ENCODE measurements around the gene GOLGA1. TPM values are rescaled to one million over a fixed set of nuclear protein-coding genes. Genes with fewer than 3 reads are reported as not detected.
"Not testable (repeated sequence)": the region's sequence is repeated elsewhere in the genome, so short reads cannot be mapped to it uniquely, and the experiment has no call there.

The GOLGA1 gene
- total RNA-seq, 1 experiment from 2014 or later, result 17.3 TPM

DNA sequence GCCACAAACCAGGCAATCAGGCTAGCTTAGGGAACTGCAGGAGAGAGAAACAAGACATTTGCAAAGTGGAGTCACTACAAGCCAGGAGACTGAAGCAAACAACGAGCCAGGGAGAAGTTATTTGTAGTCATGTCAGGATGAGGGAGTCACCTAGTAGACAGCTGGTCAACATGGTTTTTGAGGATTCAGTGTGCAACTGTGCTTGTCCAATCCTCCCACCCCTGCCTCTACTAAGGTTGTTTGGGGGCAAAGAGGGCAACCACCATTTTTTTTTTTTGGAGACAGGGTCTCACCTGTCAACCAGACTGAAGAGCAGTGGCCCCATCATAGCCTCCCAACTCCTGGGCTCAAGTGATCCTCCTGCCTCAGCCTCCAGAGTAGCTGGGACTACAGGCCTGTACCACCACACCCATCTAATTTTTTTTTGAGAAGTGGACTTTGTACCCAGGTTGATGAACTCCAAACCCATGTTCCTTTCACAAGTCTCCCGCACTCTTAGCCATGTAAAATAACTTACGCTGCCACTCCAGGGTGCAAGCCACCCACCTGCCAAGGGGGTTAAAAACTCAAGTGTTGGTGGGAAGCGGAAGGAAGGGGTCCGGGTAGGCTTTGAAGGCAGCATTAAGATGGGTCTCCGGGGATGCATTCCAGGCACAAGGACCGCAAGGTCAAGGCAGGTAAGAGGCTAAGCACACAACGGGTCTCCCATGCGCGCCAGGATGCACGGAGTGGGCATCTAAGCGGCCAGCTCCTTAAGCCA, 80.1 kb downstream of the GOLGA1 start:
- no peak for DNase-seq (ENCODE audit: low read depth)

DNA sequence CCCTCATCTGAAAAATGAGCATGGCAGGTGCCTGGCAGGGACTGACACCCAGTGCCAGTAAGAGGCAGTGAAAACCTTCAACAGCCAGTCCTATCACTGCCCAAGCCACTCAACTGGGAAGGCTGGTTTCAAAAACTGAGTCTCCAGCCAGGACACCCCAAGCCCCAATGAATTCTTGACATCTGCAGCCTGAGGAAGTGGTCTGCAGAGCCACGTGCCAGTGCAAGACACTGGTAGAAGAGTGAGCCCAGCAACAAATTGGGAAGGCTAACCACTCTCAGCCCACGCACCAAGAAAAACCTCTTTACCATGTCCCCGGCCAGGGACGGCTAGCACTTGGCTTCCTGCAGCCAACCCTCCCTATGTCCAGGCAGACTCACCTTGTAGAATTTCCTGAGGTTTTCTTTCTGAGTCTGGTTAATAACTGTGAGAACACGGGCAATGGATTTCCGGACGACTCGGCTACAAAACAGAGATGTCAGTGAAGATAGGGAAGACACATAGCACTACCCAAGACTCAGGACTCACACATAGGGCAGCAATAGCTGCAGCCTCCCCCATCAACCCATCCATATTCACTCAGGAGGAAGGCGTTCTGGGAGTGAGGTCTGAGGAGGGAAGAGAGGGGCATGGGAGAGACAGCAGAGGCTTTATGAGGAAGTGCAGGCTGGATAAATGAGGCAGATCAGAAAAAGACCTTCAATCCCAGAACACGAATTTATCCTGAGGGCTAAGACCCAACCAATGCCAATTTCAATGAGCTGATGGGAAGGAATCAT, 80.9 kb downstream of the GOLGA1 start:
- no peak for DNase-seq (ENCODE audit: low read depth)

DNA sequence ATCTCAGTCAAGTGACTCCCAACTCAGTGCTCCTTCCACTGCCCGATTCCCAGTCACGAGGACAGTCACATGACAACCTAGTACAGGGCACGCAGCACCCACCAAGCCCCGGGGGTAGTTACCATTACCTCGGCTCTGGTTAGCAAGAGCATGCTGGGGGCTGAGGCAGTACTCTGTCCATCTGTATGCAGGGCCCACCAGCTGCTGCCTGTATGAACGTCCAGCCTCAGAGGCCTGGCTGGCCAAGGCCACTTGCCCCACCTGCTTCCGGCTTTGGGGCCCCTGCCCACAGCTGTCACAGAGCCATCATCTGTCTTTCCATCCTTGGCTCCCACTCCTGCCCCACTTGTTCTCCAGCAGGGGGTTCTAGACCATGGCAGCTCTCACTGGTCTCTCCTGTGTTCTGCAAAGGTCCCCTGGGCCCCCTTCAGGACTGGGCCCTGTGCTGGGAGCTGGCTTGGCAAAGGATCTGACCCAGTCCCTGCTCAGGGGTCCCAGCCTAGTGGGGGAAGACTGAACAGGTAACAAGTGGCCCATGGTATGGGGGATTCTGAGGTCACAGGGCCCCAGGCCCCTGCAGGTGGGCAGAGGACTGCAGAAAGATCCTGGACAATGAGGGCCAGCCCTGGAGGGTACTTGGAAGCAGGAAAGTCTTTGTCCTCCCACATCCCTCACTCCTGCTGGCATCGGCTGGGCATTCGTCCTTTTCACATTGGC, 82.4 kb downstream of the GOLGA1 start:
- DNase-seq (ENCODE audit: low read depth), result no peak

DNA sequence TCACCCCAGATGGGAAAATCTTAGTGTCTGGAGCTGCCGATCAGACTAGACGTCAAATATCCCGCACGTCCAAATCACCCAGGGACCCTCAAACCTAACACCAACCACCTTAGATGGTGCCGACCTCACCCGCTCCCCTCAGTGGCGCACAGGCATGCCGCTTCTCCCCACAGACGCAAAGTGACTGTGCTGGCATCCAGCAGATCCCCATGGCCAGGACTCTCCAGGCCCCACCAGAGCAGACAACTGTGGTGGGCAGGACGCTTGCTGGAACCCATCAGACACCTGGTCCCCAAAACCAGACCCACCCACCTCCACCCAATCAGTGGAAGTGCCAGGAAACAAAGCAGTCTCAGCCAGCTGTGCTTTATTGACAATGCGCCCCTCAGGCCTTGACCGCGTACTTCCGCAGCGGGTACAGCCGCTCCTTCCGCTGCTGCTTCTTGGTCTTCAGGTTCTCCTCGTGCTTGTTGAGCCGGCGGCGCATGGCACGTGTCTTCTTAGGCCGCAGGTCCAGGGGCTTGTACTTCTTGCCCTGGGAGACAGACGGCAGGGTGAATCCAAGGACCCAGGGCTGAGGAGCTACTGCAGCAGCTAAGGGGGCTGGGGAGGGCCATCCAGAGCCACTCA, 83.2 kb downstream of the GOLGA1 start:
- DNase-seq (ENCODE audit: low read depth), result no peak

DNA sequence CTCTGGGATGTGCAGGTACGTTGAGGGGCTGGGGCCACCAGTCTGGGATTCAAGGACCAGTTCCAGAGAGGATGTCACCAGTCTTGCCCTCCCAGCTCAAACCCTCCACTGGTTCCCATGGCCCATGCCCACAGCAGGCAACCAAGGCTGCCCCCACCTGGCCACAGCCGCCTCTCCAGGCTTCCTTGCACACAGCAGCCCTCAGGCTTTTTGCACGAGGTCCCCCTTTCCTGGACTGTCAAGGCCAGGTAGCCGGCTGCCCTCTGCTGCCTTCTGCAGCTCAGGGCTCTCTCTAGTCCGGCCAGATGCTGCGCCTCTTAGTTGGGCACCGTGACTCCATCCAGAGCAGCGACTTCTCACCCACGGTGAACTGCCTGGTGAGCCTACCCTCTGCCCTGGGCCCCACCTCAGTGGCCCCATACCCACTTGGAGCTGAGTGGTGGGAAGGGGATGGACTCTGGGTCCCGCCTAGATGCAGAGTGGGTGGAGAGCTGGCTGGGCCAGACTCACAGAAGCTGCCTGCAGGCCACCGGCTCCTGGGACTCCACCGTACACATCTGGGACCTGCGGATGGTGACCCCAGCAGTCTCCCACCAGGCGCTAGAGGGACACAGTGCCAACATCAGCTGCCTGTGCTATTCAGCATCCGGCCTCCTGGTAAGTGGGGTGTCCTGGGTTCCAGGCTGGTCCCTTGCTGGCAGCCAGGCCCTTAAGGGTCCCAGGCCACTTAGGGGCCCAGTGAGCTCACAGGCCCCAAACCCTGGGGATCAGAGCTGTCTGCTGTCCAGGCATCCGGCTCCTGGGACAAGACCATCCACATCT, 84.7 kb downstream of the GOLGA1 start:
- peak; percentile 65 for DNase-seq (ENCODE audit: low read depth)

DNA sequence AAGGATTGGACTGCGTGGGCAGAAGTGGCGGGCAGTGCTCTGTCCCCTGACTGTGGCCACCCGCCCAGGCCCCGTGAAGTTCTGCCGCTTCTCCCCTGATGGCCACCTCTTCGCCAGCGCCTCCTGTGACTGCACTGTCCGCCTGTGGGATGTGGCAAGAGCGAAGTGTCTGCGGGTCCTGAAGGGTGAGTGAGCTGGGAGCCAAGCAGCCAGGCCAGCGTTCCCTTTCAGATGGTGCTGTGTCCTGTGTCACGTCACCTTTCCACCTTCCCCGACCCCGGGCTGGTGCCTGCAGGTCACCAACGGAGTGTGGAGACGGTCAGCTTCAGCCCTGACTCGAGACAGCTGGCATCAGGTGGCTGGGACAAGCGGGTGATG, 85.3 kb downstream of the GOLGA1 start:
- DNase-seq (ENCODE audit: low read depth), result no peak

DNA sequence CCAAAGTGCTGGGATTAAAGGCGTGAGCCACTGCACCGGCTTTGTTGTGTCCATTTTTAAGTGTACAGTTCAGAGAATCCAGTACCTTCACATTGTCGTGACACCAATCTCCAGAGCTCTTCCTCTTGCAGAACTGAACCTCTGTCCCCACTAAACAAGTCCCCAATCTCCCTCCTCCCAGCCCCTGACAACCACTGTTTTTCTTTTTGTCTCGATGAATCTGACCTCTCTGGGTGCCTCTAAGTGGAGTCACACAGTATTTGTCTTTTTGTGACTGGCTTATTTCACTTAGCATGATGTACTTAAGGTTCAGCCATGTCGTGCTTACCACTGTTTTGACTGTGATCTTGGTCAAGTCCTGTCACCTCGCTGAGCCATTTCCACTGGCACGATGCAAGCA, 86.1 kb downstream of the GOLGA1 start:
- DNase-seq (ENCODE audit: low read depth), result no peak

DNA sequence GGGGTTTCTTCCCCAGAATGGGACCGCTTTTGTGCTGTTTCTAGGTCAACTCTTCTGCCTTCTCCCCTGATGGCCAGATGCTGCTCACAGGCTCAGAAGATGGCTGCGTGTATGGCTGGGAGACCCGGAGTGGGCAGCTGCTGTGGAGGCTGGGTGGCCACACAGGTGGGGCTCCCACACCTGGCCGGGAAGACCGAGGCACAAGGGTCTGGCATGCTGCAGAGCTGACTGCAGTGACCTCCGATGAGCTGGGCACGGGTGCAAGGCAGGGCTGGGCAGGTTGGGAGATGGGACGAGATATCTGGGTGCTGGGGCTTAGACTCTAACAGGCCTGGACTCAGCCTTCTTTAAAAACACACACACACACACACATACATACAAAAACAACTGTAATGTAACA, 86.7 kb downstream of the GOLGA1 start:
- DNase-seq (ENCODE audit: low read depth), result no peak

DNA sequence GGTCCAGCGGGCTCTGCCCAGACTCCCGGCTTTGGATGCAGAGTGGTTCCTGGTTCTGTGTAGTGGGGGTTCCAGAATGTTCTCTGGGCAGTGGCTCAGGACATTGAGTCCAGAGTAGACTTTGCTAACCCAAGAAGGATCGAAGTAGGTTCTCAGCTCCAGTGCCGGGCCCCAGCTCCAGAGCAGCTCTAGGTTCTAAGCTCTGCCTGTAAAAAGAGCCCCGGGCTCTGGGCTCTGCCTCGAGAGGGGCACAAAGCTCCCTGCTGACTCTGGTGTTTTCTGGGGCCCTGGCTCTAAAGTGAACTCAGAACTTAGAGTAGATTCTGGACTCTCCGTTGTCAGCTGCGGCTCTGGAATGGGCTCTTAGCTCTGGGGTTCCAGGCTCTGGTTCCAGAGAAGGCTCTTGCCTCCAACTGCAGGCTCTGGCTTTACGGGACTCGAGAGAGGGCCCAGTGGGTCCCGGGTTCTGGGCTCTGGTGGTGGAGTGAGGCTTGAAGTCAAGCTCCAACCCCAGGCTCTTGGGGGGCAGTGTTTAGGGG, 87.2 kb downstream of the GOLGA1 start:
- peak; percentile 20 for DNase-seq (ENCODE audit: low read depth)

DNA sequence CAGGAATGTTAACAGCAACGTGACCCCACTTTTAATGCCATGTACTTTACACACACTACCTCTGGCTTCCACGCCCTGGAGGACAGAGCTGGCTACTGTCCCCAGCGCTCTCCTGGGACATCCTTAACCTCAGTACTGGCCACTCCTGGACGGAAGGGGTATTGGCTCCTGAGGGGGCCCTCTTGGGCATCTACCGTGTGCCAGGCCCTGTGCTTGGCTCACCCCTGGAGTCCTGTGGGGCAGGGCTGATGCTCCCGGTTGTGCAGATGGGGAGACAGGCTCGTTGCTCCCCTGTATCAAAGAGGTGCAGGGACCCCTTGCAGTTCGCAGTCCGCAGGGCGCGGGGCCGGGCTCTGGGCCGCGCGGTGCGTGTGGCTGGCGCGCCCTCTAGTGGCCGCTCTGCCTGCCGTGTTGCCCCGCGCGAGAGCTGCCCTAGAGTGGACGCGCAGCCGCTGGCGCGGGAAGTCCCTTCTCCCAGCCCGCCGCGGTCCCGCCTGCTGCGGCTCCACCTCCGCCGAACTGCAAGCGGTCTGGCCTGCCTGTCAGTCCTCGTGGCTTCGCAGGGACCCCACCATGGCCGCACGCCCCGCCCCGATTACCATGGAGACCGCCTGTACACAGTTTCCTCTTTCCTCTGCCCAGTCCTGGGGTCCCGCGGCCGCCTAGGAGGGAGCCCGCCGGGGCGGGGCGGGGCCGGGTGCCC, 87.9 kb downstream of the GOLGA1 start, which contains the start of gene WDR38:
TSS of gene WDR38 (plus strand) at position 632 of the 703 bp plus-strand sequence. CDS start 72 bp downstream, outside the sequence.
- peak; percentile 79 for DNase-seq (ENCODE audit: low read depth)

DNA sequence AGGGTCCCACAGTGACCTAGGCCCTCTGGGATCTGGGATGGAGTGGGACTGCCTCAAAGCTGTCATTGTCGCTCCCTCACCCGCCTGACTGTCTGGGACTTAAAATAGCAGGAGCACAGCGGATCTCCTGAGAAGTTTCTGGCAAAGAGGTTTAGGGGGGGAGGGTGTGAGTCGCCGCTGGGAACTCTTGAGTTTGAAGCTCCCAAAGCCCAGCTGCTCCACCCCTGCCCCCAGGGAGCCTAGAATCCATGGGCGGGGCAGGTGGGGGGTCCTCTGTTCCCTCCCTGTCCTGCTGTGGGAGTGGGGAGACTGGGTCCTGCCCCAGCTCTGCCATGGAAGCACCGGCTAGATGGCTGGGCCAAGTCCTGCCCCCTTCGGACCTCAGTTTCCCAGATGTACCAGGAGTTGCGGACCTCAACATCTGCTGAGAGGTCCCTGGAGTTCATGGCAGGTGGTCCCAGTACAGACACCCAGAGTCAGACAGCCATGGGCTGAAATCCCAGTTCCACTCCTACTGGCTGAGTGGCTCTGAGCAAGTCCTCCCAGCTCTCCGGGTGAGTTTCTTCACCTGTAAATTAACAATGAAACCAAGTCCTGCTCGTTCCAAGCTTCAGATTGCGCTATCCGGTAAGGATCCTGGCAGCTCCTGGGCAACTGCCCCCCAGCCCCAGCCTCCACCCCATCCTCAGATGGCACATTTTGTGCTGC, 88.6 kb downstream of the GOLGA1 start:
- DNase-seq (ENCODE audit: low read depth), result no peak

DNA sequence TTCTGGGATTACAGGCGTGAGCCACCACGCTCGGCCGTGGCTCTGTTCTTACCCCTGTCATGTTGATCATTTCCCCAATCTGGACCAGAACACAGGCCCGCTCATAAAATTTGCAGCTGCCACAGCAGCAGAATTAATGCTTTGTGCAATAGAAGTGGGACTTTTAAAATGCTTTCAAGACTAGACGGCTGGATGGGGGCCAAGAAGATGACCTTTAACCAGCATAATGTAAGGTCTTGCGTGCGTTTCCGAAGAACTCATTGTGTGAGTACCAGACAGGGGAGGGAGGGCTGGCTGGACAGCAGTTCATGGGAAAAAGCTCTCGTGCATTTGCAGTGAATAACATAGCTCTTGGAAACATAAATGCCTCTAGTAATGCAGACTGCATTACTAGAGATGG, 91.1 kb downstream of the GOLGA1 start:
- peak; percentile 70 for DNase-seq (ENCODE audit: low read depth)

DNA sequence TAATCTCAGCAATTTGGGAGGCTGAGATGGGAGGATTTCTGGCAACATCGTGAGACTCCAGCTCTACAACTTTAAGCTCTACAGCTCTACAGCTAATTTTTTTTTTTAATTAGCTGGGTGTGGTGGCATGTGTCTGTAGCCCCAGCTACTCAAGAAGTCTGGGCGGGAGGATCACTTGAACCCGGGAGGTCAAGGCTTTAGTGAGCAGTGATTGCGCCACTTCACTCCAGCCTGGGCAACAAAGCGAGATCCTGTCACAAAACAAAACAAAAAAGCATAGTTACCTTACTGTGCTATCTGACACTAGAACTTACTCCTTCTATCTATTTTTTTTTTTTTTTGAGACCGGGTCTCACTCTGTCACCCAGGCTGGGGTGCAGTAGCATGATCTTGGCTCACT, 93.9 kb downstream of the GOLGA1 start:
- no peak for DNase-seq (ENCODE audit: low read depth)

DNA sequence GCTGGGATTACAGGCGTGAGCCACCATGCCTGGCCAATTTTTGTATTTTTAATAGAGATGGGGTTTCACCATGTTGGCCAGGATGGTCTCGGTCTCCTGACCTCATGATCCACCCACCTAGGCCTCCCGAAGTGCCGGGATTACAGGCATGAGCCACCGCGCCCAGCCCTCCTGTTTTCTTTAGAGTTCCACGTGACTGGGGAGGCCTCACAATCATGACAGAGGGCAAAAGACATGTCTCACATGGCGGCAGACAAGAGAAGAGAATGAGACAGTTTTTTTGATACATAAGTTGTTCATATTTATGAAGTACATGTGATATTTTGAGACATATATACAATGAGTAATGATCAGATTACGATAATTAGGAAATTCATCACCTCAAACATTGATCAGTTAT, 94.4 kb downstream of the GOLGA1 start:
- not testable (repeated sequence) for DNase-seq (ENCODE audit: low read depth)

DNA sequence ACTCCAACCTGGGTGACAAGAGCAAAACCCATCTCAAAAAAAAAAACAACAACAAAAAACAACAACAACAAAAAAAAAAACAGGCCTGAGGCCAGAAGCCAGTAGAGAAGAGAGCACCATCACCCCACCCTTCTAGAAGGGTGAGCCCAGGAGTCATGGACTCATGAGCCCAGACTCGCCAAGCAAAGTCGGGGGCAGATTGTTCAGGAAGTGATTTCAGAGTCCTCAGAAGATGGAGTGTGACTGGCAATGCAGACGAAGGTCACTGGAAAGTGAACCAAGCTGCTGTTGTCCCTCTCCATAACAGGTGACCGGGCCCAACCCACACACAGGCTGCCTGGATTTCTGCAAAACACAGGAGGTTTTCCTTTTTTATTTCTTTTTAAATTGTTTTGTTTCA, 96.6 kb downstream of the GOLGA1 start:
- no peak for DNase-seq (ENCODE audit: low read depth)

DNA sequence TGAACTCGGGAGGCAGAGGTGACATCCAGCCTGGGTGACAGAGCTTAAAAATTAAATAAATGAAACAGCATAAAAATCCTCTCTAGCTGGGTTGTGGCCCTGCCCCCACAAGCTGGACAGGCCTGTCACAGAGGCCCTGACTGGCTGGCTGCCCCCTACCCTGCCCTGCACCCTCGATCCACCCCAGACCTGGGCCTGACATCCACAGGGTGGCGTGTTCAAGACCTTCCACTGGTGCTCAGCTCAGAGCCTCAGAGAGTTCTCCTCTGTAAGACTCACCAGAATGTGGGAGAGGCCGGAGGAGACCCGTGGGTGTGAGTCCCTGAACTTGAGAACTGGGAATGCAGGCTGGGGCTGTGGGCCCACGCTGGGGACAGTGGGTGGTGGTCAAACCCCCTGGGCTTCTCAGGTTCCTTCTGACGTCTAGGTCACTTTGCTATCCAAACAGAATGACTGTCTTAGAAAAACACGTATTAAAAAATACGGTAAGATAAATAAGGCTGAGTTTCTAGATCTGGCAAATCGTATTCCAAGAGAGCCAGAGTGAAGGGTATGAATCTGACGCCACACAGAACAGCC, 97.3 kb downstream of the GOLGA1 start:
- DNase-seq (ENCODE audit: low read depth), result no peak

DNA sequence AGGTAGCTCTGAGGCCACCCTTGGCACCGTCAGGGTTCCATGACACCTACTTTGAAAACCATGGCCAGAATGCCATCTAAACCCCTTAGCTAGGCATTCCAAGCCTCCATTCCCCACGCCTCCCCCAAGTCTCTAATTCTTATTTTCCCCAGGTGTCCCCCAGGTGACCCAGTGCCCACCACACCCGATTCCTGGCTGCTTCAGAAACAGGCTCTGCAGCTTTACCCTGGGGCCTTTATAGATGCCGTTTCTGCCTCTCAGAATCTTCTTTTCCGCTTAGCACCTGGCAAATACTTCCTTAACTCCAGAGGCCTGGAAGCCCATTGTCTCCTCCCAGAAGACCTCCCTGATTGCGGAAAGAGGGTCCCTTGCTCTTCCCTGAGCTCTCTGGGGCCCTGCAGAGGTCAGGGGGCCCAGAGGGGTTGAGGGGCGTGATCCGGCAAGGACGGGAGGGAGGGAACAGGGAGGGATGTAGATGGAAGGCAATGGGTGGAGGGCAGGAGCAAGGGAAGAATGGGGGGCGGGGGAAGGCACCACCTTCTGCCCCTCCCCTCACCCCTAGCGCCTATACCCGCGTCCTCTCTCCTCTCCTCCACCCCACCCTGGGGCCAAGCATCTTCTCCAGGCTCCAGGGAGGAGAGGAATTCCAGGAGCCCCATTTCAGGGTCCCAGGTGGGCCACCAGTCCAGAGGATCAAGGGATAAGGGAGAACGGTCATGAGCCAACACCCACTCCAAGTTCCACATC, 99.6 kb downstream of the GOLGA1 start:
- no peak for DNase-seq (ENCODE audit: low read depth)

DNA sequence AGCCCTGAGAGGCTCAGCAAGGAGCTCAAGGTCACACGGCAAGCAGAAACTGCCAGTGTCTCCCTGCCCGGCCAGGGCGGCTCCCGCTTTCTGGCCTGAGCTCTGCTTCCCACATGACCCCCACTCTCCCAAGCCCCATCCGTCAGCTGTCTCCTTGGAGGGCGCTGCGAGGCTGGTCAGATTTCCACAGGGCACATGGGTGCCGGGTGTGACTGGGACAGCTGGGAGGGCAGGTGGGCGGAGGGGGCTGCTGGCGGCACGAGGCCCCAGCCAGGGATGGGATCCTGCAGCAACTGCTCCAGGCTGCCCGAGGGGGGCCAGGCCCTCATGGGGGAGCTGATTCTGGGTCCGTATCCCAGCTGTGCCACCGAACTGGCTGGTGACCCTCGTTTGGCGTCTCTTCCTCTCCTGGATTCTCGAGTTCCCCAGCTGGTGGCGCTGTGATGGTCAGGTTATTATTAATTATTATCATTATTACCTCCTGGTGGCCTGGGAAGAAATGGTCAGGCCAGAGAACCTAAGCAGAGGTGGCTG, 100.5 kb downstream of the GOLGA1 start:
- DNase-seq (ENCODE audit: low read depth), result no peak
